ENCODE results near the gene TAF11L8. TPM values are rescaled to one million over a fixed set of nuclear protein-coding genes. Genes with fewer than 3 reads are reported as not detected.

TAF11L8 gene
- total and polyA plus RNA-seq, 10 of the 15 experiments (the other 5 are each of a cell fraction or from before 2014, with no cell fraction given) = not detected

GRCh38 chr5:17620627-17621026, 29.9 kb upstream of the TAF11L8 start:
- Histone ChIP-seq H4K20me1 (ENCODE audit: control insufficient read depth, insufficient read depth) (no peaks in the 10 kb centered on the region), H3K79me2 (ENCODE audit: control insufficient read depth, insufficient read depth, low read length) (no peaks in the 10 kb centered on the region), H3K27me3 (replicated peaks in 1 of 2; ENCODE audit: control insufficient read depth in 2 of 2, insufficient read depth in 2 of 2, low read length in 1 of 2) (no peaks in the 10 kb centered on the region), H3K27ac (ENCODE audit: control insufficient read depth, insufficient read depth) (no peak overlapping the region), H3K4me3 (no peak overlapping the region), H3K9me3 (replicated peaks; ENCODE audit: control insufficient read depth, insufficient read depth, low read length) (no peaks in the 10 kb centered on the region), H3K4me1 (ENCODE audit: control insufficient read depth, insufficient read depth, low read length) (no peaks in the 10 kb centered on the region), H3K36me3 (ENCODE audit: control insufficient read depth in 2 of 2, insufficient read depth in 2 of 2, low read length in 1 of 2) (no peaks in the 10 kb centered on the region), H3K9ac (ENCODE audit: control insufficient read depth, insufficient read depth, low read length) (no peak overlapping the region), H3K4me2 (ENCODE audit: control insufficient read depth, insufficient read depth) (no peak overlapping the region), H2AFZ (ENCODE audit: control insufficient read depth, low read depth, low read length) (no peak overlapping the region)
- FAIRE-seq (no peak), DNase-seq (ENCODE audit: low read depth, low spot score) (no peak), ATAC-seq (no peak)
- TF ChIP-seq MEF2B (IDR thresholded peaks at IDR 0.05; ENCODE audit: partially characterized antibody, poor library complexity, severe bottlenecking) (no peak), FOS (IDR thresholded peaks at IDR 0.05; ENCODE audit: borderline replicate concordance, extremely low read depth, insufficient read length) (no peak), BCL11A (IDR thresholded peaks at IDR 0.05; ENCODE audit: low read depth, low read length) (no peak), ZNF24 (IDR thresholded peaks at IDR 0.05) (no peak)
- 62% methylated on average over 17 of the region's 17 CpGs for whole genome bisulfite sequencing (ENCODE audit: insufficient coverage, insufficient replicate concordance, low lambda C conversion rate, missing lambda C conversion rate)
- in situ Hi-C loops (cut with MboI) = no loop called here
- POLR2A ChIA-PET = no interaction called here
- SMC1A ChIA-PET (ENCODE audit: uncharacterized antibody, unreplicated experiment) = no interaction called here
- CTCF ChIA-PET = no interaction called here
- BruUV-seq (replicated peaks) = no TSS peak
- RAD21 ChIA-PET (ENCODE audit: unreplicated experiment) = no interaction called here
- intact Hi-C loops (cut with micrococcal nuclease; ENCODE audit: unreplicated experiment) = no loop called here

GRCh38 chr5:17619354-17619753, 28.6 kb upstream of the TAF11L8 start:
- no TSS peak for BruUV-seq (replicated peaks)
- CTCF ChIA-PET = no interaction called here
- no peak for FAIRE-seq
- TF ChIP-seq MTA3 (IDR thresholded peaks at IDR 0.05; ENCODE audit: borderline replicate concordance, low read length) (no peak), TCF7 (IDR thresholded peaks at IDR 0.05; ENCODE audit: borderline replicate concordance) (no peak), DPF2 (IDR thresholded peaks at IDR 0.05) (no peak), CBX3 (IDR thresholded peaks at IDR 0.05; ENCODE audit: borderline replicate concordance, low read depth) (no peak), MEF2A (IDR thresholded peaks at IDR 0.05; ENCODE audit: insufficient read depth, low read depth, low read length) (no peak), NFIC (IDR thresholded peaks at IDR 0.05; ENCODE audit: low read depth, low read length) (no peak), MYB (IDR thresholded peaks at IDR 0.05; ENCODE audit: borderline replicate concordance, low read depth, low read length) (no peak), SMAD5 (IDR thresholded peaks at IDR 0.05; ENCODE audit: low read depth) (no peak), E2F4 (IDR thresholded peaks at IDR 0.05; ENCODE audit: low read depth, low read length) (no peak), E2F8 (IDR thresholded peaks at IDR 0.05; ENCODE audit: low read depth, partially characterized antibody) (no peak), ESRRA (IDR thresholded peaks at IDR 0.05; ENCODE audit: low read length) (no peak), ZNF274 (IDR thresholded peaks at IDR 0.05; ENCODE audit: insufficient read depth, insufficient read length) (no peak)

More at GRCh38 chr5:17619354-17619753, 28.6 kb upstream of the TAF11L8 start:
- SMC1A ChIA-PET (ENCODE audit: uncharacterized antibody, unreplicated experiment) = no interaction called here
- Histone ChIP-seq H3K4me1 (ENCODE audit: control insufficient read depth, insufficient read depth, low read length) (no peaks in the 10 kb centered on the region), H3K27ac (ENCODE audit: control insufficient read depth, insufficient read depth) (no peak overlapping the region), H3K9ac (ENCODE audit: control insufficient read depth, insufficient read depth, low read length) (no peak overlapping the region), H3K9me3 (replicated peaks; ENCODE audit: control insufficient read depth, insufficient read depth, low read length) (no peaks in the 10 kb centered on the region), H4K20me1 (ENCODE audit: control insufficient read depth, insufficient read depth) (no peaks in the 10 kb centered on the region), H3K4me2 (ENCODE audit: control insufficient read depth, insufficient read depth) (no peak overlapping the region), H3K4me3 (no peak overlapping the region), H3K27me3 (replicated peaks in 1 of 2; ENCODE audit: control insufficient read depth in 2 of 2, insufficient read depth in 2 of 2, low read length in 1 of 2) (no peaks in the 10 kb centered on the region), H3K79me2 (ENCODE audit: control insufficient read depth, insufficient read depth, low read length) (no peaks in the 10 kb centered on the region), H3K36me3 (ENCODE audit: control insufficient read depth in 2 of 2, insufficient read depth in 2 of 2, low read length in 1 of 2) (no peaks in the 10 kb centered on the region), H2AFZ (ENCODE audit: control insufficient read depth, low read depth, low read length) (no peak overlapping the region)
- in situ Hi-C loops (cut with MboI) = no loop called here
- 11% methylated on average over 3 of the region's 3 CpGs for WGBS (ENCODE audit: insufficient coverage, insufficient replicate concordance, low lambda C conversion rate, missing lambda C conversion rate)
- POLR2A ChIA-PET = no interaction called here
- RAD21 ChIA-PET (ENCODE audit: unreplicated experiment) = no interaction called here
- DNase-seq (ENCODE audit: low read depth, low spot score) (no peak), ATAC-seq (no peak)
- intact Hi-C loops (cut with micrococcal nuclease; ENCODE audit: unreplicated experiment) = no loop called here

Measured in GM12878 (cell line).